ENCODE measurements around the gene SLC4A2. TPM values are rescaled to one million over a fixed set of nuclear protein-coding genes. Genes with fewer than 3 reads are reported as not detected.

The SLC4A2 gene
- total and polyA plus RNA-seq, 2 of the 8 experiments (the other 6 are each of a cell fraction or from before 2014, with no cell fraction given): 72.6 to 147 TPM

DNA sequence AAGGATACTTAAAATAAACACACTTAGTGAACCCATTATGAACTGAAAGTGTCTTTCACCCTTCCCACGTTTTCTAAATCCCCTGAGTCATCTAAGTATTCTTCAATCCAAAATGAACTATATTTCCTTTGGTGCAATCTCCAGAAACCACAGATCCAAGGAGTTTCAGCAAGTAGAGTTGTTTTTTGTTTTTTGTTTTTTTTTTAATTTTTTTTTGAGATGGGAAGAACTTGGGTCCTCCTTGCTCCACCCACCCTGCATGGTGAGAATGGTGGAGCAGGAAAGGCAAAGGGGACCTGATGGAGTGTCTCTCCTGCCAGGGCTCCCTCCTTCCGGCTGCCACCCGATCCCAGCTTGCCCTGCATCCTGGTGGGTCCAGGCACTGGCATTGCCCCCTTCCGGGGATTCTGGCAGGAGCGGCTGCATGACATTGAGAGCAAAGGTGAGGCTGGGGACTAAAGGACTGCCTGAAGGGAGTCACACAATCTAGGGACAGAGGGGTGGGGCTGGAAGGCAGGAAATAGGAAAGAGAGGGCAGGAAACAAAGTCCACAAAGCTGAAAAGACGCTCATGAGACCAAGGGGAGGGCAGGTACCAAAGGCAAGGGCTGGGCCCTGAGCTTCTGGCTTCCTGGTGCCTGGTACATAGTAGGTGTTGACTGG, 47.2 kb upstream of the SLC4A2 start (continued):
- TF ChIP-seq, protein P1, sequence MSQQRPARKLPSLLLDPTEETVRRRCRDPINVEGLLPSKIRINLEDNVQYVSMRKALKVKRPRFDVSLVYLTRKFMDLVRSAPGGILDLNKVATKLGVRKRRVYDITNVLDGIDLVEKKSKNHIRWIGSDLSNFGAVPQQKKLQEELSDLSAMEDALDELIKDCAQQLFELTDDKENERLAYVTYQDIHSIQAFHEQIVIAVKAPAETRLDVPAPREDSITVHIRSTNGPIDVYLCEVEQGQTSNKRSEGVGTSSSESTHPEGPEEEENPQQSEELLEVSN (IDR thresholded peaks at IDR 0.05): no peak
- no peak for TF ChIP-seq ZNF274 (IDR thresholded peaks at IDR 0.05; ENCODE audit: borderline replicate concordance, extremely low read depth, low read length)
- no peak for TF ChIP-seq TAF1 (IDR thresholded peaks at IDR 0.05; ENCODE audit: low read depth, low read length)
- no peak for TF ChIP-seq POLR2AphosphoS5 (IDR thresholded peaks at IDR 0.05; ENCODE audit: low read depth, low read length)
- no peak for TF ChIP-seq SIRT6 (IDR thresholded peaks at IDR 0.05; ENCODE audit: low read length)

Measured in H1 (cell line).